Panc1 (cell line): Measurements from ENCODE around the gene ARRDC2.

Experiments
- CTCF ChIP-seq: fragments of 450-650 bp; IDR thresholded peaks from 2 replicates; pipeline ENCODE4 v1.5.1; 2017; ENCODE audit warnings: mild to moderate bottlenecking
- POLR2AphosphoS5 ChIP-seq: IDR thresholded peaks from 2 replicates; pipeline ENCODE4 v1.6.1; 2012; ENCODE audit warnings: mild to moderate bottlenecking, low read depth, low read length, moderate library complexity
- TCF7L2 ChIP-seq: IDR thresholded peaks from 2 replicates; pipeline ENCODE4 v1.6.1; 2011; ENCODE audit warnings: mild to moderate bottlenecking, low read depth, low read length, inconsistent platforms
- TF ChIP-seq, protein P1 (sequence below), 2 experiments: IDR thresholded peaks; 2 replicates each; pipeline ENCODE4 v1.6.1; 2011 to 2012; ENCODE audit warnings: low read depth in 2 of 2, control low read depth in 1 of 2, low read length in 1 of 2, mild to moderate bottlenecking in 1 of 2, moderate library complexity in 1 of 2; ENCODE audit not compliant: insufficient read depth in 1 of 2

DNA sequence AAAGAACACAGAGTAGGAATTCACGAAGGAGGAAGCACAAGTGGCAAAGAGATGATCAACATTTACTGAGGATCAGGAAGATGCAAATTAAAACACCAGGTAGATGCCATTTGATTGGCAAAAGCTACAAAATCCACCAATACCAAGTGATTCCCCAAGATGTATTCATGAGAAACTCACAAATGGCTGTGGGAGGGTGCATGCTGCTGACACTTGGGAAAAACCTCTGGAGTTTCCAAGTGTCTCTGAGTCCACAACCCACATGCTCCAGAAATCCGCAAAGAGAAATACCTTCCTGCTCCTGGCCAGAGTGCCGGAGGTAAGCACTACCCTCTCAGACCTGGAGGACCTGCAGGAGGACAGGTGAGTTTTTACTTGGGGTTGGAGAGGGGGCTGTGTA, 35.7 kb downstream of the ARRDC2 start:
- TF ChIP-seq CTCF (no peak), TCF7L2 (no peak), POLR2AphosphoS5 (no peak)
- TF ChIP-seq, protein P1, sequence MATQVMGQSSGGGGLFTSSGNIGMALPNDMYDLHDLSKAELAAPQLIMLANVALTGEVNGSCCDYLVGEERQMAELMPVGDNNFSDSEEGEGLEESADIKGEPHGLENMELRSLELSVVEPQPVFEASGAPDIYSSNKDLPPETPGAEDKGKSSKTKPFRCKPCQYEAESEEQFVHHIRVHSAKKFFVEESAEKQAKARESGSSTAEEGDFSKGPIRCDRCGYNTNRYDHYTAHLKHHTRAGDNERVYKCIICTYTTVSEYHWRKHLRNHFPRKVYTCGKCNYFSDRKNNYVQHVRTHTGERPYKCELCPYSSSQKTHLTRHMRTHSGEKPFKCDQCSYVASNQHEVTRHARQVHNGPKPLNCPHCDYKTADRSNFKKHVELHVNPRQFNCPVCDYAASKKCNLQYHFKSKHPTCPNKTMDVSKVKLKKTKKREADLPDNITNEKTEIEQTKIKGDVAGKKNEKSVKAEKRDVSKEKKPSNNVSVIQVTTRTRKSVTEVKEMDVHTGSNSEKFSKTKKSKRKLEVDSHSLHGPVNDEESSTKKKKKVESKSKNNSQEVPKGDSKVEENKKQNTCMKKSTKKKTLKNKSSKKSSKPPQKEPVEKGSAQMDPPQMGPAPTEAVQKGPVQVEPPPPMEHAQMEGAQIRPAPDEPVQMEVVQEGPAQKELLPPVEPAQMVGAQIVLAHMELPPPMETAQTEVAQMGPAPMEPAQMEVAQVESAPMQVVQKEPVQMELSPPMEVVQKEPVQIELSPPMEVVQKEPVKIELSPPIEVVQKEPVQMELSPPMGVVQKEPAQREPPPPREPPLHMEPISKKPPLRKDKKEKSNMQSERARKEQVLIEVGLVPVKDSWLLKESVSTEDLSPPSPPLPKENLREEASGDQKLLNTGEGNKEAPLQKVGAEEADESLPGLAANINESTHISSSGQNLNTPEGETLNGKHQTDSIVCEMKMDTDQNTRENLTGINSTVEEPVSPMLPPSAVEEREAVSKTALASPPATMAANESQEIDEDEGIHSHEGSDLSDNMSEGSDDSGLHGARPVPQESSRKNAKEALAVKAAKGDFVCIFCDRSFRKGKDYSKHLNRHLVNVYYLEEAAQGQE (IDR thresholded peaks at IDR 0.05; ENCODE audit: insufficient read depth in 1 of 2, low read depth in 2 of 2, low read length in 1 of 2): no peak
